Hepatocyte (in vitro differentiated cells): Measurements from ENCODE around the gene MYBPC1. TPM values are rescaled to one million over a fixed set of nuclear protein-coding genes. Genes with fewer than 3 reads are reported as not detected.
A peak's percentile ranks its signal among the peaks of the same experiment; 100 is the strongest.

ENCODE experiments used
- DNase-seq: peaks from one replicate; pipeline ENCODE4 v3.0.0-alpha.2; 2016; ENCODE audit warnings: low spot score
- H2AFZ ChIP-seq: fragments of 200-600 bp; sonication (generic); 2 replicates; pipeline ENCODE4 v1.6.0; 2016; ENCODE audit warnings: antibody characterized with exemption, mild to moderate bottlenecking
- H3K27ac ChIP-seq: fragments of 200-600 bp; sonication (generic); 2 replicates; pipeline ENCODE4 v1.5.1; 2016; ENCODE audit warnings: mild to moderate bottlenecking
- H3K27me3 ChIP-seq: fragments of 200-600 bp; sonication (generic); 2 replicates; pipeline ENCODE4 v1.6.1; 2016
- H3K36me3 ChIP-seq: fragments of 200-600 bp; sonication (generic); replicated peaks from 2 replicates; pipeline ENCODE4 v1.5.1; 2016; ENCODE audit warnings: low read depth; ENCODE audit not compliant: insufficient read depth
- H3K4me1 ChIP-seq: fragments of 200-600 bp; sonication (generic); 2 replicates; pipeline ENCODE4 v1.5.1; 2016; ENCODE audit warnings: mild to moderate bottlenecking, moderate library complexity; ENCODE audit not compliant: insufficient read depth
- H3K4me2 ChIP-seq: fragments of 200-600 bp; sonication (generic); 2 replicates; pipeline ENCODE4 v1.6.0; 2016
- H3K4me3 ChIP-seq: fragments of 200-600 bp; sonication (generic); 2 replicates; pipeline ENCODE4 v1.5.1; 2016; ENCODE audit warnings: mild to moderate bottlenecking
- H3K79me2 ChIP-seq: fragments of 200-600 bp; sonication (generic); 2 replicates; pipeline ENCODE4 v1.6.0; 2017; ENCODE audit warnings: mild to moderate bottlenecking
- H3K9me2 ChIP-seq: fragments of 200-600 bp; sonication (generic); replicated peaks from 2 replicates; pipeline ENCODE4 v1.6.0; 2017; ENCODE audit warnings: mild to moderate bottlenecking; ENCODE audit not compliant: insufficient read depth
- H3K9me3 ChIP-seq: fragments of 200-600 bp; sonication (generic); 2 replicates; pipeline ENCODE4 v1.5.1; 2016; ENCODE audit warnings: low read depth, mild to moderate bottlenecking
- H4K20me1 ChIP-seq: fragments of 200-600 bp; sonication (generic); 2 replicates; pipeline ENCODE4 v1.6.0; 2016; ENCODE audit warnings: mild to moderate bottlenecking; ENCODE audit not compliant: insufficient read depth, poor library complexity, severe bottlenecking
- EZH2 ChIP-seq: fragments of 200-600 bp; sonication (generic); IDR thresholded peaks from 2 replicates; pipeline ENCODE4 v1.6.1; 2016; ENCODE audit warnings: antibody characterized with exemption, mild to moderate bottlenecking, borderline replicate concordance
- EZH2phosphoT487 ChIP-seq: fragments of 200-600 bp; sonication (generic); IDR thresholded peaks from one replicate; pipeline ENCODE4 v1.6.1; 2018; ENCODE audit warnings: antibody characterized with exemption, mild to moderate bottlenecking, low read depth, moderate library complexity; ENCODE audit not compliant: unreplicated experiment, severe bottlenecking
- WGBS: methylation state at CpG from one replicate; pipeline ENCODE4 v1.1.6; 2016; ENCODE audit warnings: low lambda C conversion rate; ENCODE audit errors: missing lambda C conversion rate; 5-methylcytosine and 5-hydroxymethylcytosine counted together
- polyA plus RNA-seq: library from polyadenylated mRNA; unstranded; fragments of >200 nt; fragmentation: Nextera tagmentation; extraction: Ambion mirVana; gene quantifications from 2 replicates; pipeline ENCODE4 v1.2.1, GENCODE V29; 2016
- total RNA-seq: library from RNA; depleted of rRNA; stranded (reverse); fragments of >200 nt; gene quantifications from 2 replicates; pipeline ENCODE4 v1.2.3, GENCODE V29; 2014
- TF ChIP-seq, protein P1 (sequence below): fragments of 200-600 bp; sonication (generic); IDR thresholded peaks from 2 replicates; pipeline ENCODE4 v1.5.1; 2016; ENCODE audit warnings: antibody characterized with exemption, mild to moderate bottlenecking; ENCODE audit not compliant: poor library complexity

The MYBPC1 gene
- total and polyA plus RNA-seq, 2 experiments from 2014 or later = 1.7 to 3.4 TPM

DNA sequence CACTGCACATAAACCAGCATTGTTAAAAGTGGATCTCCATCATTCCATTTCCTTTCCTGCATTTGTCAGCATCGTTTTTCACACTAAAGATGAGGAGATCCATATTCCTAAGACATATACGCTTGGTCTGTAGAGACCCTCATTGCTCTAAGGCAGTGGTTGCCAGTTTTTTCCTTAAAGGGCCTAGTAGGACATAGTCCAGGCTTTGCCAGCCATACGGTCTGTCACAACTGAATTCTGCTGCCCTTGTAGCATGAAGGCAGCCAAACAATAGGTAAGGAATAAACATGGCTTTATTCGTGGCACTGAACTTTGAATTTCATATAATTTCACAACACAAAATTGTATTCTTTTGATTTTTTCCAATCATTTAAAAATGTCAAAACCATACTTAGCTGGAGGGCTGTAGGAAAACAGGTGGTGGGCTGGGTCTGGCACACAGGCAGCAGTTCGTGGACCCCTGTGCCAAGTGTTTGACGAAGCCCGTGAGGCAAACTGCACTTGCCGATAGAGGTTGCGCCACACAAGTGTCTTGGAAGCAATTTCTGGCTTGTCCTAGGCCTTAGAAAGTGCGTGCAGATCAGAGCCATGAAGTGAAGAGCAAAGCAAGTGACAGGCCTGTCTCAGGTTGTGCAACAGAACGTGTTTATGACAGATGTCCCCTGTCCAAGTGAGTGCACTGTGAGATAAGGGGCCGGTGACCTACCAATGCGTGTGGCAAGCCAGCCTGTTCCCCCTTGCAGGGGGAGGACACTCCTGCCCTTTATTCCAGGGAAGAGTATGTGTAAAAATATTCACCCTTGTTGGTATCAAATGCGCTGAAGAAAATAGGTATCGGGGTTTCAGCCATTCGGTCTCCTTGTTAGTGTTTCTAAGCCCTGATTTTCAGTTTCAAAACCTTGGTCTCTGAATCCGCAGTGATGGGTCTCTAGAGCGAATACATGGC lies 101.8 kb downstream of the MYBPC1 start:
- Histone ChIP-seq H3K27me3 (no peaks in the 10 kb centered on the region), H3K27ac (peak overlapping the region; percentile 91), H3K9me2 (no peaks in the 10 kb centered on the region), H3K4me3 (peak overlapping the region; percentile 66), H3K36me3 (no peaks in the 10 kb centered on the region), H3K4me1 (peaks cover 26% of the 10 kb centered on the region), H3K9me3 (no peaks in the 10 kb centered on the region), H2AFZ (peak overlapping the region; percentile 92), H4K20me1 (peaks cover 12% of the 10 kb centered on the region), H3K4me2 (peak overlapping the region; percentile 95), H3K79me2 (peaks cover 35% of the 10 kb centered on the region)
- no peak for TF ChIP-seq EZH2
- TF ChIP-seq, protein P1, sequence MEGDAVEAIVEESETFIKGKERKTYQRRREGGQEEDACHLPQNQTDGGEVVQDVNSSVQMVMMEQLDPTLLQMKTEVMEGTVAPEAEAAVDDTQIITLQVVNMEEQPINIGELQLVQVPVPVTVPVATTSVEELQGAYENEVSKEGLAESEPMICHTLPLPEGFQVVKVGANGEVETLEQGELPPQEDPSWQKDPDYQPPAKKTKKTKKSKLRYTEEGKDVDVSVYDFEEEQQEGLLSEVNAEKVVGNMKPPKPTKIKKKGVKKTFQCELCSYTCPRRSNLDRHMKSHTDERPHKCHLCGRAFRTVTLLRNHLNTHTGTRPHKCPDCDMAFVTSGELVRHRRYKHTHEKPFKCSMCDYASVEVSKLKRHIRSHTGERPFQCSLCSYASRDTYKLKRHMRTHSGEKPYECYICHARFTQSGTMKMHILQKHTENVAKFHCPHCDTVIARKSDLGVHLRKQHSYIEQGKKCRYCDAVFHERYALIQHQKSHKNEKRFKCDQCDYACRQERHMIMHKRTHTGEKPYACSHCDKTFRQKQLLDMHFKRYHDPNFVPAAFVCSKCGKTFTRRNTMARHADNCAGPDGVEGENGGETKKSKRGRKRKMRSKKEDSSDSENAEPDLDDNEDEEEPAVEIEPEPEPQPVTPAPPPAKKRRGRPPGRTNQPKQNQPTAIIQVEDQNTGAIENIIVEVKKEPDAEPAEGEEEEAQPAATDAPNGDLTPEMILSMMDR = no peak
- no peak for TF ChIP-seq EZH2phosphoT487
- 40% methylated on average over 18 of the region's 18 CpGs for WGBS
- peak; percentile 73 for DNase-seq

DNA sequence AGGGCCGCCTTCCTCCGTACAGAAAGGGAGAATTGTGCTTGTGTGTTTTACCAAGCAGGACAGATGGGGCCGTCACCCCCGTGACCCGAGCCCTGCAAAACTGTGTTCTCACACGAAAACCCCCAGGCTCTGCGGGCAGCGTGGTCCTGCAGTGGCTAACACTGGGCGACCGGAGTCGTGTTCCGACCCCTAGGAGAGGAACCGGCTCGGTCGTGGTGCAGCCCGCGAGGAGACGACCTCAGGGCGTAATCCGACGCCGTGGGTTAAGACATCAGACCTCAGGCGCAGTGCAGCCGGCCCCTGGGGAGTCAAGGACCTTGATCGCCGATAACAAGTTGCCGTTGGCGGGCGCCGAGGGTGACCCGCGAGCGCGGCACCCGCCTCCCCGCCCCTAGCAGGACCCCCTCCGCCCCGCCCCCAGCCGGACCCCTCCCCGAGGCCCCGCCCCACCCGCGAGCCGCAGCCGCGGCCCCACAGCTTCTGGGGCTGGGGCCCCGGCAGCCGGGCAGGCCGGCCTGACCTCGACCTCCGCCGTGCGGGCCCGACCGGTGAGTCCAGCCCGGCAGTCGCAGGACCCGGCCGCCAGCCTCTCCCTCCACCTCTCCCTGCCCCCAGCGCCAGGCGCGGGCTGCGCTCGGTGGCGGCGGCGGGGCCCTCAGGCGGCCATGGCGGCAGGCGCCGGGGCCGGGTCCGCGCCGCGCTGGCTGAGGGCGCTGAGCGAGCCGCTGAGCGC lies 102.6 kb downstream of the MYBPC1 start, which contains the start of gene CHPT1:
TSS of gene CHPT1 (plus strand) at position 444 of the 733 bp plus-strand sequence. CDS start at position 666, 222 bp downstream.
- no peaks in the 10 kb centered on the region for H3K9me2 ChIP-seq
- peak within 1 kb of the TSS; percentile 92 for H2AFZ ChIP-seq
- peaks cover 21% of the 10 kb centered on the region for H3K4me1 ChIP-seq
- WGBS = under 1% methylated on average over 49 of the region's 80 CpGs
- TF ChIP-seq, protein P1 = no peak
- no peak for TF ChIP-seq EZH2phosphoT487
- TF ChIP-seq EZH2 = no peak
- H3K27ac ChIP-seq = peak within 1 kb of the TSS; percentile 91
- peak; percentile 83 for DNase-seq
- H4K20me1 ChIP-seq = peaks cover 21% of the 10 kb centered on the region
- peak within 1 kb of the TSS; percentile 95 for H3K4me2 ChIP-seq
- H3K9me3 ChIP-seq = no peaks in the 10 kb centered on the region
- peak within 1 kb of the TSS; percentile 66 for H3K4me3 ChIP-seq
- H3K36me3 ChIP-seq = no peaks in the 10 kb centered on the region
- H3K79me2 ChIP-seq = peaks cover 43% of the 10 kb centered on the region
- H3K27me3 ChIP-seq = no peaks in the 10 kb centered on the region

DNA sequence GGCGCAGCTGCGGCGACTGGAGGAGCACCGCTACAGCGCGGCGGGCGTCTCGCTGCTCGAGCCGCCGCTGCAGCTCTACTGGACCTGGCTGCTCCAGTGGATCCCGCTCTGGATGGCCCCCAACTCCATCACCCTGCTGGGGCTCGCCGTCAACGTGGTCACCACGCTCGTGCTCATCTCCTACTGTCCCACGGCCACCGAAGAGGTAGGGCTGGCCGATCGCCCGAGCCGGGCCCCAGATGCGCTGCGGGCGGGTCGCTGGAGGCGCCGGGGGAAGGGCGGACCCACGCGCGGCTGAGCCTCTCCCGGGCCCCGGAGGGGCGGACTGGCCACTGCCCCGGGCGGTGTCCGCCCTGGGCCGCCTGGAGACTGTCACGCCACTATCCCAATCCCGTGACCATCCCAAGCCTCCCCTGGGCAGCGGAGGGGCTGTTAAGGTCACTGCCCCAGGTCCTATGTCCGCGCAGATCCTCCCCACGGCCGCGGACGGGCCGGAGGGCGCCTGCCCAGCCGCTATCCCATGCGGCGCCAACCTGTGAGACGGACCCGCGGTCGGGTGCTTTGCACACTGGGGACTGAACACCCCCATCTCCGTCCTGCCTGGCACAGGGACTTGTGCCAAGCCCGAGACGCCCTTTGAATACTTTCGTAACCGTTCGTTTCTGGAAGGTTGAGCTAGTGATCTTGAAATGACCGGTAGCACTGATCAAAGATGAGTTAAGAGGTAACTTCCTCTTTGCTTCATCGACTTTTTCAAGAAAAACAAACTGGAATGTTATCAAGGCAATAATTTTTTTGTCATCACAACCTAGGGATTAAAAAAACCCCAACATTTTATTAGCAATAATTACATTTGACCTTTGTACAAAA lies 103.4 kb downstream of the MYBPC1 start:
- Histone ChIP-seq H3K27me3 (no peaks in the 10 kb centered on the region), H3K4me3 (peak overlapping the region; percentile 66), H4K20me1 (peaks cover 26% of the 10 kb centered on the region), H3K9me3 (no peaks in the 10 kb centered on the region), H3K36me3 (no peaks in the 10 kb centered on the region), H3K4me2 (peak overlapping the region; percentile 95), H3K79me2 (peaks cover 51% of the 10 kb centered on the region), H3K9me2 (no peaks in the 10 kb centered on the region), H2AFZ (peak overlapping the region; percentile 79), H3K4me1 (peaks cover 21% of the 10 kb centered on the region), H3K27ac (peak overlapping the region; percentile 91)
- TF ChIP-seq EZH2 (no peak), EZH2phosphoT487 (no peak)
- TF ChIP-seq, protein P1 = no peak
- DNase-seq = peak; percentile 68
- 1% methylated on average over 55 of the region's 67 CpGs for WGBS
